ENCODE measurements around the gene TLX2. TPM values are rescaled to one million over a fixed set of nuclear protein-coding genes. Genes with fewer than 3 reads are reported as not detected.

TLX2 gene
- total and polyA plus RNA-seq, 2 of the 8 experiments (the other 6 are each of a cell fraction or from before 2014, with no cell fraction given), result 0.06 to 0.17 TPM

GRCh38 chr2:74504591-74504990, 9.7 kb upstream of the TLX2 start:
- Histone ChIP-seq H3K18ac (ENCODE audit: extremely low read depth, low read length) (no peak overlapping the region), H2AK5ac (ENCODE audit: low read depth, low read length) (no peak overlapping the region), H2BK12ac (ENCODE audit: low read depth, low read length) (no peak overlapping the region), H2BK15ac (ENCODE audit: low read length) (no peak overlapping the region), H4K8ac (ENCODE audit: extremely low read depth, insufficient read depth, low read length) (no peak overlapping the region), H2BK20ac (ENCODE audit: low read length) (no peak overlapping the region), H3K4me3 (ENCODE audit: extremely low read depth in 1 of 4, insufficient read depth in 2 of 4, low read depth in 3 of 4, low read length in 4 of 4) (peak overlapping the region in 1 of 4 experiments; percentile 65; a peak in 1 of 8 replicates), H3K27me3 (replicated peaks in 1 of 4; ENCODE audit: control insufficient read depth in 3 of 4, extremely low read depth in 1 of 4, insufficient read depth in 3 of 4, low read length in 3 of 4) (peaks cover 51 to 80% (median 76%) of the 10 kb centered on the region in 4 experiments), H3K79me1 (ENCODE audit: low read depth, low read length) (no peaks in the 10 kb centered on the region), H3K14ac (ENCODE audit: insufficient read length) (no peak overlapping the region), H3K4ac (replicated peaks; ENCODE audit: insufficient read length, low read depth, low read length) (no peak overlapping the region), H3K4me1 (replicated peaks in 1 of 4; ENCODE audit: control insufficient read depth in 3 of 4, insufficient read depth in 4 of 4, low read length in 3 of 4) (peaks cover 10 to 47% (median 35%) of the 10 kb centered on the region in 4 experiments), H2AFZ (ENCODE audit: low read length) (no peak overlapping the region), H3K36me3 (ENCODE audit: control insufficient read depth in 2 of 4, insufficient read depth in 4 of 4, low read length in 3 of 4) (peaks cover 0 to 9% (median 4%) of the 10 kb centered on the region in 4 experiments; a peak in 6 of 8 replicates), H3K9me3 (ENCODE audit: insufficient read depth in 2 of 2, low read depth in 1 of 2, low read length in 1 of 2) (no peaks in the 10 kb centered on the region), H3K79me2 (ENCODE audit: control insufficient read depth in 1 of 2, insufficient read depth in 2 of 2, low read length in 2 of 2) (peaks cover 0 to 3% of the 10 kb centered on the region in 2 experiments; a peak in 1 of 4 replicates), H2BK5ac (ENCODE audit: low read depth, low read length) (no peak overlapping the region), H2BK120ac (replicated peaks; ENCODE audit: low read depth, low read length) (no peak overlapping the region), H3K9ac (replicated peaks in 1 of 4; ENCODE audit: extremely low read depth in 1 of 4, low read depth in 3 of 4, low read length in 3 of 4) (no peak overlapping the region), H3K27ac (ENCODE audit: low read depth, low read length) (no peak overlapping the region), H3K23ac (ENCODE audit: insufficient read length) (no peak overlapping the region), H4K5ac (ENCODE audit: insufficient read length, low read depth, low read length) (no peak overlapping the region), H4K91ac (replicated peaks; ENCODE audit: insufficient read length, low read length) (no peak overlapping the region), H3K23me2 (ENCODE audit: low read depth, low read length) (peaks cover 26% of the 10 kb centered on the region), H4K20me1 (replicated peaks in 1 of 2; ENCODE audit: control insufficient read depth in 1 of 2, insufficient read depth in 2 of 2, low read length in 2 of 2) (peaks cover 0 to 12% of the 10 kb centered on the region in 2 experiments), H3K56ac (replicated peaks; ENCODE audit: insufficient read length, low read depth, low read length) (no peak overlapping the region), H3K4me2 (ENCODE audit: insufficient read depth in 1 of 2, low read depth in 2 of 2, low read length in 2 of 2) (peak overlapping the region in 1 of 2 experiments; percentile 78; a peak in 1 of 4 replicates)
- no peak for FAIRE-seq
- ChIA-PET POLR2A (ENCODE audit: partially characterized antibody) (interaction anchor here (1.1 to 9.4 kb wide), 14 partner anchors 9 to 83 kb away, joined by 3 to 73 read pairs (median 6); partner anchors contain the start of genes AUP1, CCDC142, DQX1 and HTRA2), CTCF (ENCODE audit: partially characterized antibody) (interaction anchor here (0.8 to 3.5 kb wide), 12 partner anchors 9 to 112 kb away, joined by 3 to 20 read pairs (median 4); partner anchors contain the start of genes CCDC142, DQX1, TLX2 and TTC31)
- DNase-seq (ENCODE audit: low read depth in 1 of 2, low spot score in 2 of 2), result no peak
- TF ChIP-seq TEAD4 (IDR thresholded peaks at IDR 0.05; ENCODE audit: low read depth, low read length) (no peak), TAF7 (optimal IDR thresholded peaks at IDR 0.05; ENCODE audit: borderline replicate concordance, low read depth, low read length) (peak; percentile 28), CTBP2 (IDR thresholded peaks at IDR 0.05; ENCODE audit: borderline replicate concordance, insufficient read depth, insufficient read length, low read length) (no peak)
- 79% methylated on average over 3 of the region's 3 CpGs; no CpG with 5 or more reads in 1 of the 2 experiments for WGBS, 2 experiments (ENCODE audit: extremely low coverage in 1 of 2, insufficient coverage in 1 of 2, insufficient read length in 1 of 2, insufficient replicate concordance in 2 of 2, low coverage in 1 of 2, low lambda C conversion rate in 2 of 2, missing lambda C conversion rate in 1 of 2)

Measured in H1 (cell line).